Right atrium auricular region (tissue), 2 donors: ENCODE measurements around the gene DIAPH1. TPM values are rescaled to one million over a fixed set of nuclear protein-coding genes. Genes with fewer than 3 reads are reported as not detected.
A peak's percentile ranks its signal among the peaks of the same experiment; 100 is the strongest.
"Not testable (repeated sequence)": the region's sequence is repeated elsewhere in the genome, so short reads cannot be mapped to it uniquely, and the experiment has no call there.

Experiments used
- DNase-seq: peaks from one replicate; pipeline ENCODE4 v3.0.0-alpha.2; 2019; ENCODE audit warnings: low spot score
- H3K27ac ChIP-seq, 2 donors: fragments of 200-600 bp; sonication (generic); 1 replicate in 1 of 2; 2 replicates in 1 of 2; pipeline ENCODE4 v1.5.1; 2016 to 2019
- H3K27me3 ChIP-seq, 2 donors: fragments of 200-600 bp; sonication (generic); one replicate each; pipeline versions ENCODE4 v1.5.1 to v1.6.0; 2017 to 2019
- H3K36me3 ChIP-seq: fragments of 200-600 bp; sonication (generic); one replicate; pipeline ENCODE4 v1.5.1; 2016
- H3K4me1 ChIP-seq, 2 donors: fragments of 200-600 bp; sonication (generic); one replicate each; pipeline versions ENCODE4 v1.5.1 to v1.6.0; 2017 to 2019
- H3K4me3 ChIP-seq, 2 donors: fragments of 200-600 bp; sonication (generic); 1 replicate in 1 of 2; 2 replicates in 1 of 2; pipeline ENCODE4 v1.5.1; 2017 to 2019; ENCODE audit warnings: mild to moderate bottlenecking in 1 of 2, moderate library complexity in 1 of 2
- H3K9me3 ChIP-seq, 2 donors: fragments of 200-600 bp; sonication (generic); one replicate each; pipeline ENCODE4 v1.5.1; 2019
- CTCF ChIP-seq, 2 donors: fragments of 200-600 bp; sonication (generic); IDR thresholded peaks; one replicate each; pipeline ENCODE4 v1.5.1; 2019; ENCODE audit warnings: antibody characterized with exemption in 2 of 2
- total RNA-seq, 2 donors: library from RNA; depleted of rRNA; stranded (reverse); fragments of >200 nt; gene quantifications; one replicate each; pipeline ENCODE4 v1.1.0, GENCODE V29; 2016

The DIAPH1 gene
- total RNA-seq, 2 donors from 2014 or later: 18.7 to 82.7 TPM

DNA sequence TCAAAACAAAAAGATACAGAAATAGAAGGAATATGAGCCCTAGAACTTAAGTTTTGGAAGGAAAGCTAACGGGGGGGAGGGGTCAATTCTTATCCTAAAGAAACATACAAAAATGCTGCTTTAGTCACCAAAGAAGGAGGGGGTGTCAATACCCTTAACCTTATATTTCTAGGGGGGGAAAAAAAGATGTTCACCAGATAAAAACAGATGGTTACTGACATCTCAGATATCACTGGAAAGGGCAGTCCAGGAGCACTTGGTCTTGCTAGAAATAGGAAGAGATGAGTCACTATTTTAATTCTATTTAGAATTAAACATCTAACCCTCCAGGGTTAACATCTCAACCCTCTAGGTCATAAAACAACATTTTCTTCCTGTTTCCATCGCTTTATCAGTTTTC, 1.7 kb downstream of the DIAPH1 start:
- no peak for DNase-seq
- Histone ChIP-seq H3K27me3 (no peaks in the 10 kb centered on the region), H3K36me3 (peaks cover 19% of the 10 kb centered on the region), H3K9me3 (no peaks in the 10 kb centered on the region), H3K27ac (peak overlapping the region; percentile 95 to 97), H3K4me1 (peaks cover 0 to 37% of the 10 kb centered on the region in 2 donors), H3K4me3 (peak overlapping the region in 1 of 2 donors; percentile 3)
- no peak for TF ChIP-seq CTCF (IDR thresholded peaks at IDR 0.05)

GRCh38 chr5:141615991-141616720, 2.6 kb downstream of the DIAPH1 start:
- TF ChIP-seq CTCF (IDR thresholded peaks at IDR 0.05): no peak
- no peak for DNase-seq
- Histone ChIP-seq H3K4me1 (peaks cover 0 to 37% of the 10 kb centered on the region in 2 donors), H3K36me3 (peaks cover 9% of the 10 kb centered on the region), H3K27me3 (no peaks in the 10 kb centered on the region), H3K9me3 (no peaks in the 10 kb centered on the region), H3K4me3 (no peak overlapping the region), H3K27ac (peak overlapping the region in 1 of 2 donors; percentile 95)

- Histone ChIP-seq H3K4me3 (no peak overlapping the region), H3K9me3 (no peaks in the 10 kb centered on the region), H3K4me1 (peaks cover 0 to 31% of the 10 kb centered on the region in 2 donors), H3K27me3 (no peaks in the 10 kb centered on the region), H3K36me3 (no peaks in the 10 kb centered on the region), H3K27ac (no peak overlapping the region)
- DNase-seq: no peak
- no peak for TF ChIP-seq CTCF (IDR thresholded peaks at IDR 0.05)
Measured at GRCh38 chr5:141613344-141613743, 5.5 kb downstream of the DIAPH1 start.

DNA sequence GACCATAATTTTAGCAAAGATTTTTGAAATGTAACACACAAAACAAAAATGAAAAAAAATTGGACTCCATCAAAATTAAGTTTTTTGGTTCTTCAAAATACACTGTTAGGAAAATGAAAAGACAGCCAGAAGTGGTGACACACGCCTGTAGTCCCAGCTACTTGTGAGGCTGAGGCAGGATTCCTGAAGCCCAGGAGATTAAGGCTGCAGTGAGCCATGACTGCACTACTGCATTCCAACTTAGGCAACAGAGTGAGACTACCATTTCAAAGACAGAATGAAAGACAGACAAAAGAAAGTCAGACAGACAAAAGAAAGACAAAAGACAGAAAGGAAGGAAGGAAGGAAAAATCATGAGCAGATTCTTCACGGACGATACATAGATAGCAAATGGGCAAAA, 7.5 kb downstream of the DIAPH1 start:
- TF ChIP-seq CTCF (IDR thresholded peaks at IDR 0.05): no peak
- no peak for DNase-seq
- Histone ChIP-seq H3K4me1 (peaks cover 0 to 16% of the 10 kb centered on the region in 2 donors), H3K27ac (no peak overlapping the region), H3K9me3 (no peaks in the 10 kb centered on the region), H3K27me3 (no peaks in the 10 kb centered on the region), H3K4me3 (no peak overlapping the region), H3K36me3 (no peaks in the 10 kb centered on the region)

GRCh38 chr5:141609921-141610320, 8.9 kb downstream of the DIAPH1 start:
- not testable (repeated sequence) for H3K27ac ChIP-seq, H3K9me3 ChIP-seq, H3K4me3 ChIP-seq, H3K27me3 ChIP-seq, DNase-seq, H3K36me3 ChIP-seq
- peaks cover 0 to 22% of the 10 kb centered on the region in 2 donors for H3K4me1 ChIP-seq

DNA sequence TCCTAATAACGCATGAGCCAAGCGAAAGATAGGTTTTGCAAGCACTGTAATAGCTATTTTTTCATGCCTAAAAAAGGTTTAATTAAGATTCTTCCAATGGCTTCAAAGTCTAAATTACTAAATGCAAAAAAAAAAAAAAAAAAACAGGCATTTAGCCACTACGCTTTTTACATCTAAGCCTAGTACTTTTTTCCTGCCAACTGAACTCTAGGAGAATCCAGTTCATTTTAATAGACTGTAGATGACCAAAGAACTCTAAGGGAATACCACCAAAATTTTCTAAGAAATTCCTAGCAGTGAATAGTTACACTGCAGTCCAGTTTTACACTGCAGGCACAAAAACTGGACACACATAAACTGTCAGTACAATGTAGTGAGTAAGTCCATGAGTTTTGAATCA, 9.8 kb downstream of the DIAPH1 start:
- no peaks in the 10 kb centered on the region for H3K36me3 ChIP-seq
- H3K27ac ChIP-seq: no peak overlapping the region
- no peaks in the 10 kb centered on the region for H3K27me3 ChIP-seq
- no peak overlapping the region for H3K4me3 ChIP-seq
- no peaks in the 10 kb centered on the region for H3K9me3 ChIP-seq
- no peak for DNase-seq
- peaks cover 0 to 31% of the 10 kb centered on the region in 2 donors for H3K4me1 ChIP-seq
- TF ChIP-seq CTCF (IDR thresholded peaks at IDR 0.05): no peak
